GM12892 (cell line): Measurements from ENCODE around the gene WDR26. TPM values are rescaled to one million over a fixed set of nuclear protein-coding genes. Genes with fewer than 3 reads are reported as not detected.
A peak's percentile ranks its signal among the peaks of the same experiment; 100 is the strongest.
"Not testable (repeated sequence)": the region's sequence is repeated elsewhere in the genome, so short reads cannot be mapped to it uniquely, and the experiment has no call there.

Experiments
- DNase-seq: peaks from one replicate; pipeline ENCODE4 v3.0.0; 2011; ENCODE audit not compliant: insufficient read length
- FAIRE-seq: peaks from 2 replicates; lab custom pipeline; 2011; peaks lifted over from hg19 to GRCh38; lab: Jason Lieb, UNC
- POLR2A ChIP-seq: IDR thresholded peaks from 2 replicates; pipeline ENCODE4 v1.6.1; 2011; ENCODE audit warnings: low read depth, low read length, control low read depth
- POLR2AphosphoS5 ChIP-seq: IDR thresholded peaks from 2 replicates; pipeline ENCODE4 v1.6.1; 2011; ENCODE audit warnings: low read depth, low read length, control low read depth
- TAF1 ChIP-seq: IDR thresholded peaks from 2 replicates; pipeline ENCODE4 v1.6.1; 2011; ENCODE audit warnings: low read depth, mild to moderate bottlenecking, control low read depth, low read length, borderline replicate concordance
- polyA plus RNA-seq: library from polyadenylated mRNA; unstranded; fragments of >200 nt; gene quantifications from one replicate; pipeline ENCODE4 v1.2.1, GENCODE V29; 2012; ENCODE audit warnings: missing spikeins, inconsistent platforms; ENCODE audit not compliant: missing spikeins

Gene WDR26
- polyA plus RNA-seq: 50.6 TPM

- DNase-seq (peak; percentile 86), FAIRE-seq (peak; percentile 96)
- TF ChIP-seq POLR2A (peak; percentile 90), POLR2AphosphoS5 (peak; percentile 90), TAF1 (peak; percentile 81; the same call in 1 of the 2 replicates)
Measured at GRCh38 chr1:224434691-224435317, at the start of gene WDR26. TSS of gene WDR26 (minus strand) at chr1:224434797.

- FAIRE-seq, DNase-seq: not testable (repeated sequence)
Measured at GRCh38 chr1:224483206-224483605, 48.6 kb upstream of the WDR26 start.

- TF ChIP-seq POLR2A: no peak
- no peak for TF ChIP-seq POLR2AphosphoS5
- no peak for TF ChIP-seq TAF1
Measured at GRCh38 chr1:224482619-224483018, 48.0 kb upstream of the WDR26 start.

GRCh38 chr1:224481601-224482000, 47.0 kb upstream of the WDR26 start:
- TF ChIP-seq POLR2A (no peak), POLR2AphosphoS5 (no peak), TAF1 (no peak)
- FAIRE-seq (no peak), DNase-seq (no peak)

More at GRCh38 chr1:224482619-224483018, 48.0 kb upstream of the WDR26 start:
- DNase-seq: no peak
- FAIRE-seq: no peak

GRCh38 chr1:224480888-224481459, 46.4 kb upstream of the WDR26 start:
- DNase-seq: not testable (repeated sequence)

GRCh38 chr1:224480200-224480599, 45.6 kb upstream of the WDR26 start:
- DNase-seq, FAIRE-seq: not testable (repeated sequence)

More at GRCh38 chr1:224480888-224481459, 46.4 kb upstream of the WDR26 start:
- not testable (repeated sequence) for FAIRE-seq

GRCh38 chr1:224472806-224473205, 38.2 kb upstream of the WDR26 start:
- TF ChIP-seq POLR2AphosphoS5 (no peak), TAF1 (no peak), POLR2A (no peak)
- DNase-seq: no peak
- FAIRE-seq: no peak

- TF ChIP-seq TAF1 (no peak), POLR2AphosphoS5 (no peak), POLR2A (no peak)
- FAIRE-seq: no peak
Measured at GRCh38 chr1:224466154-224466553, 31.6 kb upstream of the WDR26 start.

GRCh38 chr1:224459966-224460365, 25.4 kb upstream of the WDR26 start:
- FAIRE-seq: no peak
- TF ChIP-seq POLR2A (no peak), POLR2AphosphoS5 (no peak), TAF1 (no peak)
- DNase-seq: no peak

More at GRCh38 chr1:224466154-224466553, 31.6 kb upstream of the WDR26 start:
- DNase-seq: no peak

- TF ChIP-seq POLR2A (no peak), TAF1 (no peak), POLR2AphosphoS5 (no peak)
- FAIRE-seq (no peak), DNase-seq (no peak)
Measured at GRCh38 chr1:224458996-224459395, 24.4 kb upstream of the WDR26 start.

GRCh38 chr1:224458296-224458695, 23.7 kb upstream of the WDR26 start:
- FAIRE-seq (no peak), DNase-seq (no peak)
- no peak for TF ChIP-seq POLR2AphosphoS5
- no peak for TF ChIP-seq TAF1
- no peak for TF ChIP-seq POLR2A

- FAIRE-seq: no peak
- TF ChIP-seq POLR2A (no peak), TAF1 (no peak), POLR2AphosphoS5 (no peak)
- no peak for DNase-seq
Measured at GRCh38 chr1:224457782-224458144, 23.2 kb upstream of the WDR26 start.

GRCh38 chr1:224456637-224456953, 22.0 kb upstream of the WDR26 start:
- DNase-seq: no peak
- no peak for FAIRE-seq
- TF ChIP-seq TAF1 (no peak), POLR2AphosphoS5 (no peak), POLR2A (no peak)
